KMS-11 (cell line): ENCODE data around the gene UBASH3A.

Source experiments
- H2AFZ ChIP-seq: fragments of 200-600 bp; sonication (generic); 2 replicates; pipeline ENCODE4 v1.6.1; 2016; ENCODE audit warnings: antibody characterized with exemption, mixed run types, low read depth
- H3K27ac ChIP-seq: fragments of 200-600 bp; sonication (generic); 2 replicates; pipeline ENCODE4 v1.6.1; 2016; ENCODE audit warnings: mild to moderate bottlenecking, mixed run types
- H3K27me3 ChIP-seq: fragments of 200-600 bp; sonication (generic); 2 replicates; pipeline ENCODE4 v1.6.1; 2017; ENCODE audit warnings: mild to moderate bottlenecking, low read depth, mixed run types, moderate library complexity; ENCODE audit not compliant: insufficient read depth
- H3K36me3 ChIP-seq: fragments of 200-600 bp; sonication (generic); 2 replicates; pipeline ENCODE4 v1.6.1; 2017; ENCODE audit warnings: mild to moderate bottlenecking, mixed run types; ENCODE audit not compliant: insufficient read depth
- H3K4me1 ChIP-seq: fragments of 200-600 bp; sonication (generic); 2 replicates; pipeline ENCODE4 v1.6.1; 2016; ENCODE audit warnings: mild to moderate bottlenecking, low read depth, mixed run types; ENCODE audit not compliant: poor library complexity, severe bottlenecking
- H3K4me2 ChIP-seq: fragments of 200-600 bp; sonication (generic); 2 replicates; pipeline ENCODE4 v1.7.0; 2016; ENCODE audit warnings: mild to moderate bottlenecking, mixed run types
- H3K4me3 ChIP-seq: fragments of 200-600 bp; sonication (generic); IDR thresholded peaks from 2 replicates; pipeline ENCODE4 v1.6.1; 2017; ENCODE audit warnings: low read depth, low read length, mixed read lengths; ENCODE audit not compliant: insufficient read depth
- H3K79me2 ChIP-seq: fragments of 200-600 bp; sonication (generic); 2 replicates; pipeline ENCODE4 v1.6.1; 2016; ENCODE audit warnings: low read depth, mixed run types; ENCODE audit not compliant: insufficient read depth
- H3K9ac ChIP-seq: fragments of 200-600 bp; sonication (generic); 2 replicates; pipeline ENCODE4 v1.6.1; 2016; ENCODE audit warnings: mild to moderate bottlenecking, mixed run types
- H4K20me1 ChIP-seq: fragments of 200-600 bp; sonication (generic); 2 replicates; pipeline ENCODE4 v1.6.1; 2016; ENCODE audit warnings: mild to moderate bottlenecking, mixed run types; ENCODE audit not compliant: insufficient read depth
- CTCF ChIP-seq: fragments of 200-600 bp; sonication (generic); conservative IDR thresholded peaks from 2 replicates; pipeline ENCODE4 v1.6.1; 2017; ENCODE audit warnings: low read depth, mild to moderate bottlenecking, antibody characterized with exemption, low read length, moderate library complexity, mixed read lengths

UBASH3A gene

GRCh38 chr21:42439284-42440186 is 35.8 kb downstream of the UBASH3A start:
- Histone ChIP-seq H3K4me3 (no peak overlapping the region), H4K20me1 (no peaks in the 10 kb centered on the region), H3K27me3 (peaks cover 19% of the 10 kb centered on the region; the same call in 1 of the 2 replicates), H3K4me1 (no peaks in the 10 kb centered on the region), H3K79me2 (no peaks in the 10 kb centered on the region), H3K4me2 (no peak overlapping the region), H2AFZ (no peak overlapping the region), H3K36me3 (no peaks in the 10 kb centered on the region), H3K9ac (no peak overlapping the region), H3K27ac (no peak overlapping the region)
- TF ChIP-seq CTCF: no peak

GRCh38 chr21:42440187-42440792 is 36.6 kb downstream of the UBASH3A start:
- Histone ChIP-seq H3K4me2 (no peak overlapping the region), H3K9ac (no peak overlapping the region), H3K36me3 (no peaks in the 10 kb centered on the region), H3K79me2 (no peaks in the 10 kb centered on the region), H4K20me1 (no peaks in the 10 kb centered on the region), H3K4me1 (no peaks in the 10 kb centered on the region), H3K27me3 (peaks cover 21% of the 10 kb centered on the region; the same call in 1 of the 2 replicates), H2AFZ (no peak overlapping the region), H3K4me3 (no peak overlapping the region), H3K27ac (no peak overlapping the region)
- no peak for TF ChIP-seq CTCF

- no peak for TF ChIP-seq CTCF
- no peaks in the 10 kb centered on the region for H3K36me3 ChIP-seq
- no peak overlapping the region for H3K27ac ChIP-seq
- H4K20me1 ChIP-seq: no peaks in the 10 kb centered on the region
- no peaks in the 10 kb centered on the region for H3K4me1 ChIP-seq
- H2AFZ ChIP-seq: no peak overlapping the region
- H3K9ac ChIP-seq: no peak overlapping the region
- peaks cover 13% of the 10 kb centered on the region for H3K27me3 ChIP-seq
- no peaks in the 10 kb centered on the region for H3K79me2 ChIP-seq
- no peak overlapping the region for H3K4me2 ChIP-seq
- no peak overlapping the region for H3K4me3 ChIP-seq
Measured at GRCh38 chr21:42441963-42442362, 38.3 kb downstream of the UBASH3A start.

- Histone ChIP-seq H2AFZ (no peak overlapping the region), H3K9ac (no peak overlapping the region), H3K4me2 (no peak overlapping the region), H3K36me3 (no peaks in the 10 kb centered on the region), H3K4me1 (no peaks in the 10 kb centered on the region), H3K4me3 (no peak overlapping the region), H4K20me1 (no peaks in the 10 kb centered on the region), H3K27ac (no peak overlapping the region), H3K79me2 (no peaks in the 10 kb centered on the region), H3K27me3 (peaks cover 13% of the 10 kb centered on the region)
- no peak for TF ChIP-seq CTCF
Measured at GRCh38 chr21:42443181-42443785, 39.6 kb downstream of the UBASH3A start.
